ENCODE results near the gene JAKMIP1. TPM values are rescaled to one million over a fixed set of nuclear protein-coding genes. Genes with fewer than 3 reads are reported as not detected.

The JAKMIP1 gene
- polyA plus RNA-seq, 3 donors = 0.08 TPM; not detected in 2

DNA sequence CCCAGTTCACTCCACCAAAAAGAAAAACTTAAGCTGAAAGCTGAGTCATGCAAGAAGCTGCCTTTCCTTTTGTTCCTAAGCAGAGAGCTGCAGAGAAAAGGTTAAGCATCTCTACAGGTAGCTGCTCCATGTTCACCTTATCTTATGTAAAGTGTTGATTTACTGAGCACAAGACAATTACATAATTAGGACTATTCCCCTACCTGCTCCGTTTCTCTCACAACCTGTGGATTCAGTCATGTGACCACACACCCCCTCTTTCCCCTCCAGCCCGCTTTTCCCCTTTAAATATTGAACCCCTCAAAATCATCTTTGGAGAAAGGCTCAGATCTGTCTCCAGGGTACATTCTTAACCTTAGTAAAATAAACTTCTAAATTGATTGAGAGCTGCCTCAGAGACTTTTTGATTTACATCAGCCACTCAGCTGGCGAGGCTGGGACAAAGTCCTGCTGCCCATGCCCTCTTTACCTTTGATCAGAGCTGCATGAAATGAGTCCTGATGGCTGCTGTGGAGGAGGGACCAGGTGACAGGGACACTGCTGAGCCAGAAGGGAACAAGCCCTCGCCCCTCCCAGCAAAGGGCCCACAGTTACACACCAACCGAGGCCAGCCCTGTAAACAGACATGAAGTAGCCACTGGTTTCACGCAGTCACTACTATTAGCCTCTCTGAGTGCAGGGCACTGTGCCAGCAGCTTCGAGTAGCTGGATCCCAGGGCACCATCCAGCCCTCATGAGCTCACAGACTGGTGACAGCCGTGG is 128.2 kb downstream of the JAKMIP1 start:
- Histone ChIP-seq H3K79me2 (ENCODE audit: insufficient read depth, low read length) (no peaks in the 10 kb centered on the region), H3K9ac (ENCODE audit: insufficient read depth, low read length, poor library complexity, severe bottlenecking) (no peak overlapping the region), H3K36me3 (replicated peaks in 1 of 2; ENCODE audit: control insufficient read depth in 1 of 2, insufficient read depth in 2 of 2, low read length in 2 of 2) (no peaks in the 10 kb centered on the region), H3K4me3 (replicated peaks in 1 of 3; ENCODE audit: low read depth in 2 of 3, low read length in 3 of 3) (no peak overlapping the region), H3K4me2 (replicated peaks; ENCODE audit: extremely low read depth, low read length, poor library complexity, severe bottlenecking) (no peak overlapping the region), H3K9me3 (replicated peaks in 1 of 2; ENCODE audit: control insufficient read depth in 1 of 2, insufficient read depth in 1 of 2, low read length in 2 of 2) (no peaks in the 10 kb centered on the region), H3K27ac (ENCODE audit: low read depth in 1 of 2, low read length in 2 of 2) (no peak overlapping the region), H3K27me3 (ENCODE audit: control insufficient read depth in 2 of 2, insufficient read depth in 2 of 2, low read length in 2 of 2) (peaks cover 0 to 3% of the 10 kb centered on the region in 2 donors), H4K20me1 (ENCODE audit: insufficient read depth, low read length) (no peaks in the 10 kb centered on the region), H3K4me1 (ENCODE audit: control insufficient read depth in 1 of 2, insufficient read depth in 2 of 2, low read length in 2 of 2) (no peaks in the 10 kb centered on the region), H2AFZ (ENCODE audit: insufficient read depth, low read depth, low read length, poor library complexity, severe bottlenecking) (no peak overlapping the region)
- intact Hi-C loops (cut with micrococcal nuclease) = no loop called here
- Mint-ChIP-seq H3K36me3 (no peaks in the 10 kb centered on the region), H3K4me1 (no peaks in the 10 kb centered on the region), H3K9me3 (peaks cover 0 to 5% (median 0%) of the 10 kb centered on the region in 7 donors), H3K27ac (no peak overlapping the region), H3K4me3 (no peak overlapping the region), H3K27me3 (ENCODE audit: low read depth in 3 of 3) (peaks cover 7 to 17% (median 9%) of the 10 kb centered on the region in 3 donors)
- TF ChIP-seq, protein P1, sequence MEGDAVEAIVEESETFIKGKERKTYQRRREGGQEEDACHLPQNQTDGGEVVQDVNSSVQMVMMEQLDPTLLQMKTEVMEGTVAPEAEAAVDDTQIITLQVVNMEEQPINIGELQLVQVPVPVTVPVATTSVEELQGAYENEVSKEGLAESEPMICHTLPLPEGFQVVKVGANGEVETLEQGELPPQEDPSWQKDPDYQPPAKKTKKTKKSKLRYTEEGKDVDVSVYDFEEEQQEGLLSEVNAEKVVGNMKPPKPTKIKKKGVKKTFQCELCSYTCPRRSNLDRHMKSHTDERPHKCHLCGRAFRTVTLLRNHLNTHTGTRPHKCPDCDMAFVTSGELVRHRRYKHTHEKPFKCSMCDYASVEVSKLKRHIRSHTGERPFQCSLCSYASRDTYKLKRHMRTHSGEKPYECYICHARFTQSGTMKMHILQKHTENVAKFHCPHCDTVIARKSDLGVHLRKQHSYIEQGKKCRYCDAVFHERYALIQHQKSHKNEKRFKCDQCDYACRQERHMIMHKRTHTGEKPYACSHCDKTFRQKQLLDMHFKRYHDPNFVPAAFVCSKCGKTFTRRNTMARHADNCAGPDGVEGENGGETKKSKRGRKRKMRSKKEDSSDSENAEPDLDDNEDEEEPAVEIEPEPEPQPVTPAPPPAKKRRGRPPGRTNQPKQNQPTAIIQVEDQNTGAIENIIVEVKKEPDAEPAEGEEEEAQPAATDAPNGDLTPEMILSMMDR (IDR thresholded peaks at IDR 0.05) = no peak
- DNase-seq = no peak
- 58% methylated on average over 7 of the region's 8 CpGs for WGBS (ENCODE audit: insufficient coverage)

DNA sequence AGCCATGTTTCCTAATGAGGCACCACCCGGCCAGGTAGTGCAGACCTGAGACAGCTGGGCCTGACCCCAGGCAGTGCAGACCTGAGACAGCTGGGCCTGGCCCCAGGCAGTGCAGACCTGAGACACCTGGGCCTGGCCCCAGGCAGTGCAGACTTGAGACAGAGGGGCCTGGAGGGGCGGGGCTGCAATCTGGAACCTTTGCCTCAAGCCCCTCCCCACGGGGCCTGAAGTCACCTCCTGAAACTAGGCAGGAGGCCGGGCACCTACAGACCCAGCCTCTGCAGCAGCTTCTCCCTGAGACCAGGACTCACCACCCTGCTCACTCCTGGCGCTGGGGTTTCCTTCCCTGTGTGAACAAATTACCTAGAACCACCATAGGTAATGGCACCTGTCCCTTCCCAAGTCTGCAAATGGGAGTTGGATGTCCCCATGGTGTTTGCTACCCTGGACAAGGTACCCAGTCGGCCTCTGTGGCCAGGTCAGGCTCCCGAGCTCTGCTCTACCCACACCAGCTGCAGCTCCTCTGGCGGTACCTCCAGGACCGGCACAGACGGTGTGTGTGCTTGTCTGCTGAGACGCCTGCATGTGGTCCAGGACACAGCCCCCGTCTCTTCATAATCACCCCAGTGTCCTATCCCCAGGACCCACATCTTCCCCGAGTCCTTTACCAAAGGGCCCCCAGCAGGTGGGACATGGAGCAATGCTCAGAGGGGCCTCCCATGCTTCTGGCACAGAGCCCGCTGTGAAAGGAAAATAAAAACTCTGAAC is 129.0 kb downstream of the JAKMIP1 start:
- no peak overlapping the region for H3K27ac Mint-ChIP-seq
- Histone ChIP-seq H3K36me3 (replicated peaks in 1 of 2; ENCODE audit: control insufficient read depth in 1 of 2, insufficient read depth in 2 of 2, low read length in 2 of 2) (no peaks in the 10 kb centered on the region), H3K4me1 (ENCODE audit: control insufficient read depth in 1 of 2, insufficient read depth in 2 of 2, low read length in 2 of 2) (no peaks in the 10 kb centered on the region), H3K79me2 (ENCODE audit: insufficient read depth, low read length) (no peaks in the 10 kb centered on the region), H2AFZ (ENCODE audit: insufficient read depth, low read depth, low read length, poor library complexity, severe bottlenecking) (no peak overlapping the region), H3K27ac (ENCODE audit: low read depth in 1 of 2, low read length in 2 of 2) (no peak overlapping the region), H3K4me3 (replicated peaks in 1 of 3; ENCODE audit: low read depth in 2 of 3, low read length in 3 of 3) (no peak overlapping the region), H3K9ac (ENCODE audit: insufficient read depth, low read length, poor library complexity, severe bottlenecking) (no peak overlapping the region), H3K9me3 (replicated peaks in 1 of 2; ENCODE audit: control insufficient read depth in 1 of 2, insufficient read depth in 1 of 2, low read length in 2 of 2) (no peaks in the 10 kb centered on the region), H3K4me2 (replicated peaks; ENCODE audit: extremely low read depth, low read length, poor library complexity, severe bottlenecking) (no peak overlapping the region), H4K20me1 (ENCODE audit: insufficient read depth, low read length) (no peaks in the 10 kb centered on the region), H3K27me3 (ENCODE audit: control insufficient read depth in 2 of 2, insufficient read depth in 2 of 2, low read length in 2 of 2) (peaks cover 0 to 3% of the 10 kb centered on the region in 2 donors)
- no peak overlapping the region for H3K4me3 Mint-ChIP-seq
- TF ChIP-seq, protein P1 (IDR thresholded peaks at IDR 0.05) = no peak
- peaks cover 7 to 17% (median 9%) of the 10 kb centered on the region in 3 donors for H3K27me3 Mint-ChIP-seq (ENCODE audit: low read depth in 3 of 3)
- H3K4me1 Mint-ChIP-seq = no peaks in the 10 kb centered on the region
- intact Hi-C loops (cut with micrococcal nuclease) = no loop called here
- H3K9me3 Mint-ChIP-seq = peaks cover 0 to 5% (median 0%) of the 10 kb centered on the region in 7 donors
- DNase-seq = no peak
- 45% methylated on average over 12 of the region's 14 CpGs for WGBS (ENCODE audit: insufficient coverage)
- no peaks in the 10 kb centered on the region for H3K36me3 Mint-ChIP-seq

Data from CD14-positive monocyte (primary cell).